ENCODE data around the gene DSG3.

DNA sequence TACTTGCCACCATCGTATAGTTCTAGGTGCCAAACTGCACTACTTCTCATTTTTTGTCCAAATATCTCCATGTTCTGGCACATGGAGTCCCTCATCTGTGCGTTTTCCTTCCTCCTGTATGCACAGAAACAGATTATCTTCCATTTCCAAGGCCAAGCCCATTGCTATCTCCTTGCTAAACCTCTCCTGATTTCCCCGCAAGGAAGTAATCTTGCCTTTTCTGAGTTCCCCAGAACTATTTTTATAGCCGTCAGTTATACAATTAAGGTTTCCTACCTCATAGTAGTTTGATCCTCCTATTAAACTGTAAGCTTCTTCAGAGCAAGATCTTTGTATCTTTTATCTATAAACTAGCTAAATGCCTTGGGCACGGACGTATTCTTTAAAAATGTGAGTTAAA lies 57.6 kb downstream of the DSG3 start:
- TF ChIP-seq EP300 (IDR thresholded peaks at IDR 0.05) (no peak), POLR2AphosphoS5 (IDR thresholded peaks at IDR 0.05) (no peak)

All from stomach (tissue), 4 donors.